PC-3 (cell line): Measurements from ENCODE around the gene DPP8.

Experiments
- CTCF ChIP-seq: fragments of 300-600 bp; sonication (generic); conservative IDR thresholded peaks from 2 replicates; pipeline ENCODE4 v1.5.1; 2017; ENCODE audit warnings: antibody characterized with exemption, low read depth, mild to moderate bottlenecking, low read length
- EZH2 ChIP-seq: fragments of 300-600 bp; sonication (generic); IDR thresholded peaks from one replicate; pipeline ENCODE4 v1.6.1; 2017; ENCODE audit warnings: antibody characterized with exemption, mild to moderate bottlenecking, low read length; ENCODE audit not compliant: unreplicated experiment
- EZH2phosphoT487 ChIP-seq: fragments of 300-600 bp; sonication (generic); IDR thresholded peaks from 2 replicates; pipeline ENCODE4 v1.6.1; 2018; ENCODE audit warnings: mild to moderate bottlenecking, antibody characterized with exemption, low read length, borderline replicate concordance

GRCh38 chr15:65418596-65418995 lies 98.9 kb downstream of the DPP8 start:
- TF ChIP-seq CTCF: no peak
- no peak for TF ChIP-seq EZH2phosphoT487
- no peak for TF ChIP-seq EZH2
